HG03571 (cell line): Measurements from ENCODE around the gene GLG1.

ENCODE experiments used
- ATAC-seq: cut with Tn5 transposase; IDR thresholded peaks from one replicate; pipeline ENCODE4 v1.9.1; 2021; ENCODE audit not compliant: unreplicated experiment

The GLG1 gene

DNA sequence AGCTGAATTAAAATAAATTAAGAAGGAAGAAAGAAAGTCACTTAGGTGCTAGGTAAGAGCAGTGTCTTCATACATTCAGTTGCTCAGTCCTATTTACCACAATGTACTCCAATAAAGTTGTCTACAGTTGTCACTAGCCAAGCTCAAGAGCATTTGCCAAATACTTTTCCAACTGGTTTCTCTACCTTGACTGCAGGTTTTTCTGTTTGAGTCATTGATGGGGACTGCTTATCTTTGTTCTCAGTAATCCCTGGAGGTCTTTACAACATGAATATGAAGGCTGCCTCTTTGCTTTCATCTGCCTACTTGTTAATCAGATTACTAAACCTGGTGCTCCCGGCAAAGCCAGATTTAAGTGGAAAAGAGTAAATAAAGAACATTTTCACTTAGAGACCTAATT is 121.0 kb downstream of the GLG1 start:
- ATAC-seq: no peak

- ATAC-seq: no peak
These were observed 126.5 kb downstream of the GLG1 start for GRCh38 chr16:74480150-74481029.

GRCh38 chr16:74477226-74477625 is 129.7 kb downstream of the GLG1 start:
- ATAC-seq: no peak

DNA sequence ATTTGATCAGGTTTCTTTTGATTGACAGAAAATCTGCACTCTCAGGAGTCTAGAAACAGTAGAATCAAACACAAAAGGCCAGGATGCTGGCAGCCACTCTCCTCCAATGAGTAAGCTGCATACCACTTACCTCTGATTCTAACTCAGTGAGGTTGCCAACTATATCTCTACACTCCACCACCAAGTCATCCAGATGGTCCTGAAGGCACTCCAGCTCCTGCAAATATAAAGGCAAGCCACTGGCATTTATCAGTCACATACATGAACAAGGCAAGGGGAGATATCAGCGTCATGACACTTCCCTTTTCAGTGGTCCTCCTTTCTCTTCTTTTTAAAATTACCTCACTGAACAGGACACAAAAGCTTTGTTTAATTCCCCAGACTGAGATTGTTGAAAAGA is 132.5 kb downstream of the GLG1 start:
- ATAC-seq: no peak

- no peak for ATAC-seq
These were observed 134.4 kb downstream of the GLG1 start for GRCh38 chr16:74472540-74472939.

- ATAC-seq: no peak
These were observed 134.9 kb downstream of the GLG1 start for GRCh38 chr16:74472010-74472409.

GRCh38 chr16:74469946-74470478 is 136.9 kb downstream of the GLG1 start:
- ATAC-seq: no peak

DNA sequence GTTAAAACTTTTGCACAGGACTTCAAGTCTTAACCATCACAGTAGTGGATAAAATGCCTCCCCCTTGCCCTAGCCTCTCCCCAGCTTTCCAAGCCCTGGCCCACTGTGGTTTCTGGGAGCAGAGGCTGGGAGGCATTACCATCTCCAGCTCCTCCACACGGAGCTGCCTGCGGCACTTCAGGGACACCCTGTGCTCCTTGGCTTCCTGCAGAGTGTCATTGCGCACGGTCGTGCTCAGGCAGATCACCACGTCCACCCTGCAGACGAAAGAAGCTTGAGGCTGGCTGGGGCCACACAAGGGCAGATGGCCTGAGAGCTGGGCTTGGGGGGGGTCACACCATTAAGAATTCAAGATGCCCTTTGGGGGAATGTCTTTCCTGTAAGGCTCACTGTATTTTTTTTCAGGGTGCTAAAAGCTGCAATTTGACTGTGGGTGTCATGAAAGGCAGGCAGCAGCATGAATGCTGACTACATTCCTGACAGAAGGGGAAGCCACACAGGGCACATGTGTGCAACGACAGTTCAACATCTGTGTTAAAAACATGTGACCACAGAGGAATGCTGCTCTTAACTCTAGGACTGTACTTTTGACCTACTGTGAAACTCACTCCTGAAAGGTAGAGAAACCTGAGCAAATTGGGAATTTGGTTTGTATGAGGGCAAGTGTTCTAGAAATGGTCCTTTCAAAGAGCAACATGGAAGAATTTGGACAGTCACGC is 137.9 kb downstream of the GLG1 start:
- no peak for ATAC-seq

GRCh38 chr16:74466872-74467271 is 140.0 kb downstream of the GLG1 start:
- ATAC-seq: peak; percentile 65

DNA sequence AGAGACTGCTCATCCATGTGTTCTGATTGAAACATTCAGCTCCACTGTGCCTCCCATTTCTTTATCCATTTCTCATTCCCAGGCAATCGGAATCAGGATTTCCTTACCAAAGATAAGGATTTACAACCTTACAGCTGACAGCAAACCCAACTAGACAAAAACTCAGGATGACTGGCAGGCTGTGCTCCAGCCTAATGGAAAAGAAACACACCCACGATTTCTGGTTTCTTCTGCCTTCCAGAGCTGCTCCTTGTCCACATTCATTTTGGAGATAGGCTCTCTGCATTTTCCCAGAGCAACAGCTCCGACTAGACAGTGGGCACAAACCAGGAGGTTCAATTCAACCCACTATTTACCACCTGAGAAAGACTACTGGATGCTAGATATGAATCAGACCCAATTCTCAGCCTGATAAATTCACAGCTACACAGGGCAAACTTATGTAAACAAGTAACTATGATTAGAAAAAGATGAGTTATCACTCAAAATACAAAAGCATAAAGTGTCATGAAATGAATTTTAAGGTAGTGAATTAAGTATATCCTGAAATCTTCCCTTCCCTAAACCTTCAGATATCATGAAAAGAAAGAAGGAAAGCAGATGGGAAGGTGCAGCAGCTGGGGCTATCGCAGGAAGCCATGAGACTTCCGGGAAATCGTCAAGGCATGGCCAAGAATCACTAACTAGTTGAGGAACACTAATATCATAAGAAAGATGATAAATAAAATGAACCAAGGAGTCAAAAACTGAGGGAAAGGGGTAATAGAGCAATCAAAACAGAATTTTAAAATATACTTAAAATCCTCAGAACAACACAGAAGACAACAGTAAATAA is 140.8 kb downstream of the GLG1 start:
- no peak for ATAC-seq

DNA sequence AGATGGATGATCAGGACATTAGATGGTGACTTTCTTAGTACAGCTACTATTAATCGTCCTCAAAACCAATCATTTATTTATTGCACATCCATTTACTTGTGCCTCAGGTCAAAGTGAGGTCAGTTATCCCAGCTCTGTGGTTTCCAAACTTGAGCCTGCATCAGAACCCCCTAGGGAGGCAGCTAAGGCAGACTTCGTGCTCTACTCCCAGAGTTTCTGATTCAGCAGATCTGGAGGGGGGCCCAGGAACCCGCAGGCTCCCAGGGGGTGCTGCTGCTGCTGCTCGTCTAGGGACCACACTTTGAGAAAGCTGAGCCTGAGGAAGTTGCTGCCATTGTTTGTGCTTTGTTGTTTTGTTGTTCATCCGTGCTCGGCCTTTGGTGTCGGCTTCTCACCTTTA is 141.6 kb downstream of the GLG1 start:
- no peak for ATAC-seq

- ATAC-seq: no peak
These were observed 143.0 kb downstream of the GLG1 start for GRCh38 chr16:74463888-74464287.

GRCh38 chr16:74462361-74462760 is 144.6 kb downstream of the GLG1 start:
- ATAC-seq: no peak

- ATAC-seq: no peak
These were observed 145.1 kb downstream of the GLG1 start for GRCh38 chr16:74461826-74462225.

DNA sequence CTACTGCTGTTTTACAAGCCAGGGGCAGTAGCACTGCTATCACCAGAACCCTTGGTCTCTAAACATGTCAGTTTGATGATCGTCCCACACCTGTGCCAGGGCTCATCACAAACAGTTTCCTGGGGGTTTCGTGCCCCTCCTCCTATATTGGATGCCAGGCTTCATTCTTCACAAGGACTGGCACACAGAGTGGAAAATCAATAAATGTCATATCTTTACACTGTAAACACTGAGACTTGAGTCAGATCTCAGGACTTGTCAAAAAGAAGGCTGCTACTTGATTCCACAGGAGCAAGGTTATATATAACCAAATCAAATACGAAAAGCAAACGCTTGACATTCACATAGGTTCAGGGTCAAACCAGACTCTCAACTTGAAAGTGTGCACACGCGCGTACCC is 146.4 kb downstream of the GLG1 start:
- no peak for ATAC-seq

- ATAC-seq: no peak
These were observed 150.7 kb downstream of the GLG1 start for GRCh38 chr16:74456290-74456625.

DNA sequence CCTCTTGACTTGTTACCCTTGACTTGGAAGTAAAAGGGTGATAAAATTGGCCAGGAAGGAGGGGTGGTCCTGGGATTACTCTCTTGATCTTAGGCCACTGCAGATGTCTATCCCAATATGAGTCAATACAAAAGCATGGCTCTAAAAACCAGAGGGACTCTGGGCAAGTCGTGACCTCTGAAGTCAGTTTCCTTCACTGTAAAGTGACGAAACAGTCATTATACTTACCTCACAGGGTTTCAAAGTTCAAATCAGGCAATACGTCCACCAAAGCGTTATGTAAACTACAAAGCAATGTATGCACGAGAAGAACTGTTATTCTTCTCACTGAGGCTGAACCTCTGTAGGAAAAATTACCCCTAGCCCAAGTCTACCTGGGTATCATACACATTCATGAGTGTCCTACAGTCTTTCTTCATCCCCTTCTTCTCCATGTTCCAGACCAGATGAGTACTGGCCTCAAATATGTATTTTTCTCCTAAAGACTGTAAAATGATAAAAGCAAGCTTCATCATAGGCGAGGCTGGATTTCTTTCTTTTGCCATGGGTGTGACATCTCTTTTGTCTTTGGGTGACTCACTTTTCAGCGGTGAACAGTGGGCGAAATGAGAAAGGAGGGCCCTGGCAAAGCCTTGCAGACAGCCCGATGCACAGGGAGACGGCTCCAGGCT is 151.2 kb downstream of the GLG1 start:
- no peak for ATAC-seq

- no peak for ATAC-seq
These were observed 151.7 kb downstream of the GLG1 start for GRCh38 chr16:74455213-74455612.

DNA sequence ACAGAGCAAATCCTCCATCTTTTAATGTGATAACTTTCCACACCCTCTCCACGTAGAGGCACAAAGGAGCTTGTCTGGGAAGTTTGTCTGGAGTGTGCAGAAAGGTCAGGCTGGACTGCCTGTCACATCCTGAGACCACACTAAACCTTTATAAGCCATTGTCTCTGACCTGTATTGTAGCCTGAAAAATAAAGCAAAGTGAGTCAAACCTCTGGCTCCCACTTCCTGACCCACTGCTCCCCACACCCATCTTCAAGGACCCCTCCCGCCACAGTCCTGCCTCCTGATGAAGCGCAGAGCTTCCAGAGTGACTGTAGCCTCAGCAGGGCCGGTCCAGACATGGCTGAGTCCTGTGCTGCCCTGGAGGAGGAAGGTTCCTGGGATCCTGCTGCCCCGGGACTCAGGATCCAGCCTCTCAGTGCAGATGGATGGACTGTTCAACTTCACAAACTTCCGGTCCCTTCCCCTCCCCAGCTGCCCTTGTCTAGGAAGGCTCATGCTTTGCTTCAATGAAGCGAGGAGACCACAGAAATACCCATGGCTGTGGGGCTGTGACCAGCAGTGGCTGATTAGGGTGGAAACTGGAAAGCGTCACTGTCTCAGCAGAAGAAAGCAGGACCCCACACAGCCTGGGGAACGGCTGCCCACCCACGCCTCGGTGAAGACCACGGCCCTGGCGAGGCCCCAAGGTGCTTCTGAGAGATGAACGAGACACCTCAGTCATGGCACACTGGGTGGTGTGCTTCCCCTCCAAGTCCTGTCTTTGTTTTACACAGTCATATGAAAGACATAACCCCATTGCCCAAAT is 154.8 kb downstream of the GLG1 start:
- peak; percentile 91 for ATAC-seq
